Activated CD4-positive, alpha-beta T cell treated with anti-CD3 and anti-CD28 coated beads, Interleukin-2, amount 50 U/mL, for 4 hours (primary cell): ENCODE measurements around the gene IFT27.
"Not testable (repeated sequence)": the region's sequence is repeated elsewhere in the genome, so short reads cannot be mapped to it uniquely, and the experiment has no call there.

Experiments used
- DNase-seq, 2 experiments: peaks; one replicate each; pipeline ENCODE4 v3.0.0-alpha.2; 2020

IFT27 gene

GRCh38 chr22:36743011-36743410, 32.9 kb downstream of the IFT27 start:
- DNase-seq, result no peak

DNA sequence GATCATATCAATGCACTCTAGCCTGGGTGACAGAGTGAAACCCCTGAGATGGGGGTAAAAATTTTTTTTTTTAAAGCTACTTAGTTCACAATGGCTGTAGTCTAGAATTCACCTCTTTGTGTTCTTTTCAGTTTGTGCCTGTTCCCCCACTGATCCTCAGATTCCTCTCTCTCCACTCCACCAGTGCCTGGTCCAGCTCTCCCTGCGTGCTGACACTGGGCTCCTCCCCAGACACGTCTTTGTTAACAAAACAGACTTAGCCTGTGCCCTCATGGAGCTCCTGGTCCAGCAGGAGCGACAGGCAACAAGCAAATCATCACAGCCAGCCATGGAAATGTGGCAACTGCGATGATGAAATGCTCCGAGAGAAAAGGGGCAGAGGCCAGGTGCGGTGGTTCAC, 34.0 kb downstream of the IFT27 start:
- no peak for DNase-seq

- no peak for DNase-seq
These were observed 34.6 kb downstream of the IFT27 start for GRCh38 chr22:36741204-36741793.

DNA sequence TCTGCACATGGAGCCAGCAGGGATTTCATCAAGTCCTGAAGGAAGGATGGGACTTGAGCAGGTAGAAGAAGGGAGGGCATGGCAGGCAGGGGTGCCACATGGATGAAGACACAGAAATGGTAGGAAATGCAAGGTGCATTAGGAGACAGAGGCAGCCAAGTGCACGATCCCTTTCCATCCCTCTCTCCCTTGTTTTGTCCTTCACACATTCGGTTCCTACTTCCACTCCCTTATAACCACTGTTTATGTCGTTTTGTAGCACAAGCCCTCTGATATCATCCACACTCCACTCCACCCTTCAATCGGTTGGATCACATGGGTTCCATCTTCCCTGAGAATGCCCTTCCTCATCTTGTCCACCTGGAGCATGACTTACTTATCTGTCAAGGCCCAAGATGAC, 35.2 kb downstream of the IFT27 start:
- no peak for DNase-seq

DNA sequence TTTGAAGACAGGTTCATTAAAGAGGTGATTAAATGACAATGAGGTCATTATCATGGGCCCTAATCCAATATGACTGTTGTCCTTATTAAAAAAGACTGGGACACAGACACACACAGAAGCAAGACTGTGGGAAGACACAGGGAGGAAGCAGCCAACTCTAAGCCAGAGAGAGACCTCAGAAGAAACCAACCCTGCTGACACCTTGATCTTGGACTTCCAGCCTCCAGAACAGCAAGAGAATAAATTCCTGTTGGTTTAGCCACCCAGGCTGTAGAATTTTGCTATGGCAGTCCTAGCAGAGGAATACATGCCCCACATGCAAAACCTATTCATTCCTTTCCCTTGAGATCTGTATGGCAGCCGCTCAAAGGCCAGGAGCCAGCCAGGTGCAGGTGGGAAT, 36.7 kb downstream of the IFT27 start:
- no peak for DNase-seq

- DNase-seq, result no peak
These were observed 37.4 kb downstream of the IFT27 start for GRCh38 chr22:36738416-36739020.

DNA sequence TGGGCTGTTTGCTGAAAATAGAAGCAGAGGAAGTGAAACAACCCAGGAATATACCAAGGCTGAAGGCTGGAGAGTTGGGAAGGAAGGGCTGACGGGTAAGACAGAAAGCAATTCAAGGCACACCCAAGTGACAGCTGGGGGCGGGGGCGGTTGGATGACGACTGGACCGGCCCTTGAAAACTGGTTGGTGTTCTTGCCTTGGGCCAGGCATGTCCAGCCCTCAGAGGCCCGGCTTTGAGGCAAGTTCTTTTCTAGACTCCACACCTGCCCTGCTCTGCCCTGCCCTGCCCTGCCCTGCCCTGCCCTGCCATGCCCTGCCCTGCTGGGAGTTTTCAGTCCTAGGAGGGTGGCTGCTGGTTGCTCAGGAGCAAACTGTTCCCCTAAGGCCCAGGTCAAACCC, 38.1 kb downstream of the IFT27 start:
- no peak for DNase-seq

- no peak for DNase-seq
These were observed 39.1 kb downstream of the IFT27 start for GRCh38 chr22:36736701-36737320.

DNA sequence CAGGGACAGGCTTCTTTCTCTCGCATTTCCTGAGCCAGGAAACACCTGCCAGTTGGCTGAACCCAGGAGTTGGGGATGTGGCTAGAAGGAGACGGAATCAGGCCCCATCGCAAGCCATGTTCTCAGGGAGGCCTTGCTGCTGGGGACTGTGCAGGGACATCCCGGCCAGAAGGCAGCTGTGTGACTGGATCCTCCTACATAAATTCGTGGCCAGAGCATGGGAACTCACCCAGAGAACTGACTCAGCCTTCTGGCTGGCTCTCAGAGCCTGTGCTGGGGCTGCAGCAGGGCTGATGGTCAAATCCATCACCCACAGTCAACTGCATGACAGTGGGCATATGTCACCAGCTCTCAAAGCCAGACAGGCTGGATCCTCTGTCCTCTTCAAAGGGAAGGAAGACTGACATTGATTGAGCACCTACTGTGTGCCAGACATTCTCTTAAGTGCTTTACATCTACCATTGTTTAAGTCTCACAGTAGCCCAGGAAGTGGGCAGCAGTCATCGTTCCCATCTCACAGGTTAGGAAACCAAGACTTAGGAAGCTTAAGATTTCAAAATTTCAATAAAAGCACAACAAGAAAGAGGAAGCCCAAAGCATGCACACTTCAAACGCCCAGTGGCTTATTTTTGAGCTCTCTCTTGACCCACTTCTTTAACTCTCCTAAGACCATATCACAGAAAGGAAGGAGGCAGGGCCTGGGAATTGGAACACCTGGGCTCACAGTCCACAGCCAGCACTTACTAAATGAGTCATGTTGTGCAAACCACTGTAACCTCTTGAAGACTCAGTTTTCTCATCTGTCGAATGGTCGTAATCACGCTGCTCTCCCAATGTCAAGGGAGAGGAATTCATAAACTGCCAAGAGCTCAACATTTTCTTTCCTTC, 41.5 kb downstream of the IFT27 start:
- DNase-seq, result no peak

GRCh38 chr22:36733271-36733670, 42.6 kb downstream of the IFT27 start:
- DNase-seq, result no peak

- DNase-seq, result no peak
These were observed 43.3 kb downstream of the IFT27 start for GRCh38 chr22:36732609-36733008.

GRCh38 chr22:36731916-36732315, 44.0 kb downstream of the IFT27 start:
- DNase-seq, result no peak

- DNase-seq, result not testable (repeated sequence)
These were observed 44.6 kb downstream of the IFT27 start for GRCh38 chr22:36731321-36731720.

GRCh38 chr22:36730176-36730858, 45.6 kb downstream of the IFT27 start:
- DNase-seq, result no peak

GRCh38 chr22:36729321-36729720, 46.6 kb downstream of the IFT27 start:
- no peak for DNase-seq

- DNase-seq, result no peak
These were observed 47.4 kb downstream of the IFT27 start for GRCh38 chr22:36728505-36728904.

DNA sequence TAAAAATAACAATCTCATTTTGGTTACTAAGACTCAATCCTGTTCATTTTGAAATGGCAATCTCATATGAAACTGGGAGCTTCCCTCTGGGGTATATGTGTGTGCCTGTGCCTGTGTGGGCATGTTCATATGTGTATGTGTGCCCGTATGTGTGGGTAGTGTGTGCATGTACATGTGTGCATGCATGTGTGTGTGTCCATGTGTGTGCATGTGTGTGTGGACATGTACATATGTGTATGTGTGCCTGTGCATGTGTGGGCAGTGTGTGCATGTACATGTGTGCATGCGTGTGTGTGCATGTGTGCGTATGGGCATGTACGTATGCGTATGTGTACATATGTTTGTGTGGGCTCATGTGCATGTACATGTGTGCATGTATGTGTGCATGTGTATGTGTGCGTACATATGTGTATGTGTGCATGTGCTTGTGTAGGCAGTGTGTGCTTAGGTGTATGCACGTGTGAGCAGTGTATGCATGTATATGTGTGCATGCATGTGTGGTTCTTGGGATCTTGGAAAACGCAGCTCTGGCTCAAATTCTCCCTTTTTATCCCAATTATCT, 47.9 kb downstream of the IFT27 start:
- DNase-seq, result no peak

DNA sequence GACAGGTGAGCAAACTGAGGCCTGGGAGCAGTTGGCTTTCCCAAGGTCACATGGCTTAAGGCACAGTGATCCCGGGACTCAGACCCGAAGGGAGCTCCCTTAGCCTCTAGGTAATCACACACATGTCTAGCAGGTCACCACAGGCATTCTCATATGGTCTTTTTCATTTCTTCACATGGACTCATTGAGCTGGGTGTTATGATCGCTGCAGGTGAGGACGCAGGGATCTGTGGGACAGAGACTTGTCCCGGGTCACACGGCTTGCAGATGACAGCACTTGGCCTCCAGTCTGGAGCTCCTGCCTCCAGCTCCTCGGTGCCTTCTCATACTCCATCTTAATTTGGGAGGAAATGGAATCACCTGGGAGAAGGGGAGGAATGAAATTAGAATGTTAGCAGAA, 48.8 kb downstream of the IFT27 start:
- no peak for DNase-seq

DNA sequence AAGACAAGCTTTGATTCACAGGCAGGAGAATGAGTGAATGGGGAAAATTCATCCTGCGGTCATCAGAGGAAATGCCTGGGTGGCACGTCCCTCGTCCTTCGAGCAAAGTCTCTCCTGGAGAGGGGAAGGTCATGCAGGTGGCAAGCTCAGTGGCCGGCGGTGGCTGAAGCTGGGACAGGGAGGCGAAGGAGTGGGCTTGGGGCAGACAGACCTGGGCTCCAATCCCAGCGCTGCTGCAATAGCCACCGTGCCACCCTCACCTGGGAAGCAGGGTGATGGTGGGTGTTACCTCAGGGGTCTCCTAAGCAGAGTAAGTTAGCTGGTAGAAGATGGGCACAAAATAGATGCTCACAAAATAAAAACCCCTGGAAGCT, 49.9 kb downstream of the IFT27 start:
- DNase-seq, result no peak

- DNase-seq, result no peak
These were observed 50.4 kb downstream of the IFT27 start for GRCh38 chr22:36725366-36726006.

DNA sequence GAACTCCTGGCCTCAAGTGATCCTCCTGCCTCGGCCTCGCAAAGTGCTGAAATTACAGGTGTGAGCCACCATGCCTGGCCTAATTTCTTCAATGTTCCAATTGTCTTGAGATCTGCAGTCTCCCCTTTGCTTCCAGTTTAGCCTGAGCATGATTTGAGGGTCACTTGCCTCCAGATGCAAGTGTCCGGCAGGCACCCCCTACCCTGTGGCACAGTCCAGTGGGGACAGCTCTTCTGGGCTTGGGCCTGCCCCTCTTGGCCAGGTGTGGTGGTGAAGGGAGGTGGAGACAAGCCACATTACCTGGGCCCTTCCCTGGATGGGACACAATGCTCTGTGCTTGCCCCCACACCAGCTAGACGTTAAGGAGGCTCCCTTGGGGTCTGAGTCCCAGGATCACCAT, 51.1 kb downstream of the IFT27 start:
- DNase-seq, result no peak

- DNase-seq, result no peak
These were observed 53.9 kb downstream of the IFT27 start for GRCh38 chr22:36722055-36722454.
